Measurements from ENCODE around the gene AFAP1.

AFAP1 gene

GRCh38 chr4:7912826-7913225 lies 26.8 kb downstream of the AFAP1 start:
- DNase-seq (ENCODE audit: low spot score) = no peak

- DNase-seq (ENCODE audit: low spot score) = no peak
These were observed 28.6 kb downstream of the AFAP1 start for GRCh38 chr4:7910952-7911578.

GRCh38 chr4:7910263-7910896 lies 29.3 kb downstream of the AFAP1 start:
- DNase-seq (ENCODE audit: low spot score) = no peak

GRCh38 chr4:7909463-7910262 lies 30.0 kb downstream of the AFAP1 start:
- DNase-seq (ENCODE audit: low spot score) = no peak

GRCh38 chr4:7908668-7909067 lies 31.0 kb downstream of the AFAP1 start:
- DNase-seq (ENCODE audit: low spot score) = peak; percentile 13

- DNase-seq (ENCODE audit: low spot score) = no peak
These were observed 32.5 kb downstream of the AFAP1 start for GRCh38 chr4:7907142-7907541.

- DNase-seq (ENCODE audit: low spot score) = no peak
These were observed 33.4 kb downstream of the AFAP1 start for GRCh38 chr4:7906171-7906701.

GRCh38 chr4:7904952-7905915 lies 34.4 kb downstream of the AFAP1 start:
- DNase-seq (ENCODE audit: low spot score) = no peak

- DNase-seq (ENCODE audit: low spot score) = no peak
These were observed 35.7 kb downstream of the AFAP1 start for GRCh38 chr4:7903791-7904516.

GRCh38 chr4:7902826-7903225 lies 36.8 kb downstream of the AFAP1 start:
- no peak for DNase-seq (ENCODE audit: low spot score)

- no peak for DNase-seq (ENCODE audit: low spot score)
These were observed 37.5 kb downstream of the AFAP1 start for GRCh38 chr4:7902101-7902553.

- DNase-seq (ENCODE audit: low spot score) = no peak
These were observed 38.3 kb downstream of the AFAP1 start for GRCh38 chr4:7901311-7901885.

GRCh38 chr4:7900334-7900909 lies 39.2 kb downstream of the AFAP1 start:
- DNase-seq (ENCODE audit: low spot score) = no peak

GRCh38 chr4:7899184-7899869 lies 40.3 kb downstream of the AFAP1 start:
- no peak for DNase-seq (ENCODE audit: low spot score)

GRCh38 chr4:7898385-7898784 lies 41.3 kb downstream of the AFAP1 start:
- no peak for DNase-seq (ENCODE audit: low spot score)

GRCh38 chr4:7897811-7898210 lies 41.9 kb downstream of the AFAP1 start:
- DNase-seq (ENCODE audit: low spot score) = no peak

- DNase-seq (ENCODE audit: low spot score) = no peak
These were observed 44.9 kb downstream of the AFAP1 start for GRCh38 chr4:7894677-7895181.

- no peak for DNase-seq (ENCODE audit: low spot score)
These were observed 45.5 kb downstream of the AFAP1 start for GRCh38 chr4:7894098-7894676.

- DNase-seq (ENCODE audit: low spot score) = no peak
These were observed 46.1 kb downstream of the AFAP1 start for GRCh38 chr4:7893539-7893938.
